ENCODE measurements around the gene DBH. TPM values are rescaled to one million over a fixed set of nuclear protein-coding genes. Genes with fewer than 3 reads are reported as not detected.

The DBH gene
- total RNA-seq, 1 experiment from 2014 or later: not detected

DNA sequence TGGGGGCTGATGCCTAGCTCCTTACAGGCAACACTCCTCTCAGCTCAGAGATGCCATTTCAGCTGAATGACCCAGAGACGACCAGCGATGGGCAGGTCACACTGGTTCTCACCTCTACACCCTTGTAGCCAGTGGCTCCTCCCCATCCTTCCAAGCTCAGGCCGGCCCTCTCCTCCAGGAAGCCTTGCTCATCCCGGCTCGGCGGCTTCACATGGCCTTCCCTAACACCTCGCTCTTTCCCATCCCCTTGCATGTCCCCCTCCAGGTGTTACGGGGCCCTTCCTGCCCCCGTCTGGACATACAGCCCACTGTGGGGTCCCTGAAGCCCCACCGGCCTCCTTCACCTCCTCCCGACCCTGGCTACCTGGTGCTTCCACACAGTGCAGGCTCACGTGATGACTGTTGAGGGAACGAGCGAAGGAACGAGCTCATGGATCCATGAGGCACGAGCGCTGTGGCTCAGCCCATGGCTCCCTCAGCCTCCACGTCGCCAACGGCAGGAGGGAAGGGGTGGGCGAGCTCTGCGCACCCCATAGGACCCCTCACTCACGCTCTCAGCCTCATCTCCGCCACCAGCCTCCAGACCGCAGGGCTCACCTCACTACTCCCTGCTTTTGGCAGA lies 56.3 kb downstream of the DBH start:
- peaks cover 6 to 9% of the 10 kb centered on the region in 2 experiments; a peak in 2 of 4 replicates for H3K4me1 ChIP-seq (ENCODE audit: control insufficient read depth in 1 of 2, insufficient read depth in 2 of 2, low read length in 2 of 2)
- TF ChIP-seq SP1 (IDR thresholded peaks at IDR 0.05; ENCODE audit: low read depth): no peak
- no peak for TF ChIP-seq EZH2 (IDR thresholded peaks at IDR 0.05)
- TF ChIP-seq, protein P1, sequence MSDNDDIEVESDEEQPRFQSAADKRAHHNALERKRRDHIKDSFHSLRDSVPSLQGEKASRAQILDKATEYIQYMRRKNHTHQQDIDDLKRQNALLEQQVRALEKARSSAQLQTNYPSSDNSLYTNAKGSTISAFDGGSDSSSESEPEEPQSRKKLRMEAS (IDR thresholded peaks at IDR 0.05): no peak
- TF ChIP-seq ZFX (IDR thresholded peaks at IDR 0.05): no peak
- no peak for TF ChIP-seq EZH2phosphoT487 (IDR thresholded peaks at IDR 0.05; ENCODE audit: borderline replicate concordance)
- no peak for TF ChIP-seq CEBPB (IDR thresholded peaks at IDR 0.05; ENCODE audit: low read depth)
- TF ChIP-seq ZNF274 (IDR thresholded peaks at IDR 0.05; ENCODE audit: low read depth, low read length): no peak
- no peak overlapping the region for H3K4me3 ChIP-seq (replicated peaks in 1 of 2; ENCODE audit: low read depth in 1 of 2, low read length in 2 of 2)
- intact Hi-C loops (cut with micrococcal nuclease): no loop called here
- H2AFZ ChIP-seq (ENCODE audit: low read depth, low read length, poor library complexity, severe bottlenecking): no peak overlapping the region
- no peak overlapping the region for H3K9ac ChIP-seq (ENCODE audit: low read length)
- H4K20me1 ChIP-seq (ENCODE audit: insufficient read depth): no peaks in the 10 kb centered on the region
- no peaks in the 10 kb centered on the region for H3K9me3 ChIP-seq (ENCODE audit: control insufficient read depth in 1 of 2, insufficient read depth in 1 of 2, low read depth in 1 of 2, low read length in 2 of 2)
- no peaks in the 10 kb centered on the region for H3K79me2 ChIP-seq (ENCODE audit: insufficient read depth, low read length)
- 0 out of 2 replicates have a peak, but pooled peaks cover 10% of the 10 kb centered on the region for H3K27me3 ChIP-seq (ENCODE audit: insufficient read depth, low read length)
- no peak overlapping the region for H3K27ac ChIP-seq (ENCODE audit: low read depth, low read length)
- no peak overlapping the region for H3K4me2 ChIP-seq (ENCODE audit: low read length)
- ChIA-PET POLR2A (no interaction called here), RAD21 (ENCODE audit: low non-redundant PET in 1 of 2, low total read pairs in 2 of 2, uncharacterized antibody in 2 of 2, unreplicated experiment in 2 of 2) (no interaction called here), CTCF (no interaction called here)
- H3K9me2 ChIP-seq (ENCODE audit: insufficient read depth): no peaks in the 10 kb centered on the region
- BruUV-seq (replicated peaks): no TSS peak
- no peaks in the 10 kb centered on the region for H3K36me3 ChIP-seq (ENCODE audit: control insufficient read depth in 1 of 2, insufficient read depth in 2 of 2, low read length in 2 of 2)
- DNase-seq (ENCODE audit: low read depth, low spot score) (no peak), ATAC-seq (no peak)

DNA sequence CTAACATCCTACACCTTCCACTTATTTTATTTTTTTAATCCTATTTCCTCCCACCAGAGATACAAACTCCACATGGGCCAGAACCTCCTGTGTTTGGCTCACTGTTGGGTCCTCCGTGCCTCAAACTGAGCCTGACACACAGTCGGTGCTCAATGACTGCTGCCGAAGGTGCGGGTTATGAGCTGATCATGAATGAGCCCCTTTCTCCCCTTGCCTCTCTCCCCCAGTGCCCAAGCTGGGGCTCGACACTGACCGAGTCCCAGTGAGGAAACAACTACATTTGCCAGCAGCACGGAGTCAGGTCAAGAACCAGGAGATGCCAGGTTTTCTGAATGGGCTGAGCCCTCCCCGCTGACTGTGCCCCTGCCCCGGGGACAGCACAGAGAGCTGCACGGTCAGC lies 57.0 kb downstream of the DBH start:
- Histone ChIP-seq H4K20me1 (ENCODE audit: insufficient read depth) (no peaks in the 10 kb centered on the region), H3K79me2 (ENCODE audit: insufficient read depth, low read length) (no peaks in the 10 kb centered on the region), H3K9ac (ENCODE audit: low read length) (no peak overlapping the region), H3K27me3 (ENCODE audit: insufficient read depth, low read length) (0 out of 2 replicates have a peak, but pooled peaks cover 10% of the 10 kb centered on the region), H3K36me3 (ENCODE audit: control insufficient read depth in 1 of 2, insufficient read depth in 2 of 2, low read length in 2 of 2) (no peaks in the 10 kb centered on the region), H3K4me3 (replicated peaks in 1 of 2; ENCODE audit: low read depth in 1 of 2, low read length in 2 of 2) (no peak overlapping the region), H3K27ac (ENCODE audit: low read depth, low read length) (no peak overlapping the region), H3K4me1 (ENCODE audit: control insufficient read depth in 1 of 2, insufficient read depth in 2 of 2, low read length in 2 of 2) (peaks cover 6 to 9% of the 10 kb centered on the region in 2 experiments; a peak in 2 of 4 replicates), H3K9me2 (ENCODE audit: insufficient read depth) (no peaks in the 10 kb centered on the region), H3K9me3 (ENCODE audit: control insufficient read depth in 1 of 2, insufficient read depth in 1 of 2, low read depth in 1 of 2, low read length in 2 of 2) (no peaks in the 10 kb centered on the region), H2AFZ (ENCODE audit: low read depth, low read length, poor library complexity, severe bottlenecking) (no peak overlapping the region), H3K4me2 (ENCODE audit: low read length) (no peak overlapping the region)
- ChIA-PET RAD21 (ENCODE audit: low non-redundant PET in 1 of 2, low total read pairs in 2 of 2, uncharacterized antibody in 2 of 2, unreplicated experiment in 2 of 2) (no interaction called here), POLR2A (no interaction called here), CTCF (no interaction called here)
- no peak for DNase-seq (ENCODE audit: low read depth, low spot score)
- no TSS peak for BruUV-seq (replicated peaks)
- TF ChIP-seq, protein P2, sequence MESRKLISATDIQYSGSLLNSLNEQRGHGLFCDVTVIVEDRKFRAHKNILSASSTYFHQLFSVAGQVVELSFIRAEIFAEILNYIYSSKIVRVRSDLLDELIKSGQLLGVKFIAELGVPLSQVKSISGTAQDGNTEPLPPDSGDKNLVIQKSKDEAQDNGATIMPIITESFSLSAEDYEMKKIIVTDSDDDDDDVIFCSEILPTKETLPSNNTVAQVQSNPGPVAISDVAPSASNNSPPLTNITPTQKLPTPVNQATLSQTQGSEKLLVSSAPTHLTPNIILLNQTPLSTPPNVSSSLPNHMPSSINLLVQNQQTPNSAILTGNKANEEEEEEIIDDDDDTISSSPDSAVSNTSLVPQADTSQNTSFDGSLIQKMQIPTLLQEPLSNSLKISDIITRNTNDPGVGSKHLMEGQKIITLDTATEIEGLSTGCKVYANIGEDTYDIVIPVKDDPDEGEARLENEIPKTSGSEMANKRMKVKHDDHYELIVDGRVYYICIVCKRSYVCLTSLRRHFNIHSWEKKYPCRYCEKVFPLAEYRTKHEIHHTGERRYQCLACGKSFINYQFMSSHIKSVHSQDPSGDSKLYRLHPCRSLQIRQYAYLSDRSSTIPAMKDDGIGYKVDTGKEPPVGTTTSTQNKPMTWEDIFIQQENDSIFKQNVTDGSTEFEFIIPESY (IDR thresholded peaks at IDR 0.05; ENCODE audit: extremely low read depth, insufficient replicate concordance, low read length): no peak
- TF ChIP-seq TCF7L2 (IDR thresholded peaks at IDR 0.05; ENCODE audit: borderline replicate concordance, extremely low read depth, insufficient read depth, insufficient read length) (no peak), ZFX (IDR thresholded peaks at IDR 0.05) (no peak), CEBPB (IDR thresholded peaks at IDR 0.05; ENCODE audit: low read depth) (no peak), ELF1 (IDR thresholded peaks at IDR 0.05; ENCODE audit: borderline replicate concordance, low read depth) (no peak), ZNF274 (IDR thresholded peaks at IDR 0.05; ENCODE audit: low read depth, low read length) (no peak), EZH2 (IDR thresholded peaks at IDR 0.05) (no peak)
- TF ChIP-seq, protein P3, sequence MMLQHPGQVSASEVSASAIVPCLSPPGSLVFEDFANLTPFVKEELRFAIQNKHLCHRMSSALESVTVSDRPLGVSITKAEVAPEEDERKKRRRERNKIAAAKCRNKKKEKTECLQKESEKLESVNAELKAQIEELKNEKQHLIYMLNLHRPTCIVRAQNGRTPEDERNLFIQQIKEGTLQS (IDR thresholded peaks at IDR 0.05): no peak
- intact Hi-C loops (cut with micrococcal nuclease): no loop called here
- no peak for ATAC-seq
